OCI-LY7 (cell line): Measurements from ENCODE around the gene MTCP1. TPM values are rescaled to one million over a fixed set of nuclear protein-coding genes. Genes with fewer than 3 reads are reported as not detected.
A peak's percentile ranks its signal among the peaks of the same experiment; 100 is the strongest.

Experiments used
- BruUV-seq: library from RNA; stranded (reverse); fragments of 400-500 nt; replicated peaks from 2 replicates; lab custom pipeline; 2021; lab: Mats Ljungman, UMichigan
- CTCF ChIA-PET: fragments of 300-600 bp; sonication (Branson Sonifier 250); formaldehyde crosslinking; loops from one replicate; lab custom pipeline; 2022; ENCODE audit warnings: antibody characterized with exemption; ENCODE audit not compliant: unreplicated experiment; lab: Charles Lee
- POLR2A ChIA-PET: fragments of 300-600 bp; sonication (Branson Sonifier 250); formaldehyde crosslinking; loops from one replicate; lab custom pipeline; 2022; ENCODE audit warnings: antibody characterized with exemption; lab: Charles Lee
- DNase-seq: peaks from one replicate; pipeline ENCODE4 v3.0.0-alpha.2; 2015; ENCODE audit warnings: low spot score
- H2AFZ ChIP-seq: fragments of 200-600 bp; sonication (generic), shearing (Covaris generic); 2 replicates; pipeline ENCODE4 v1.6.1; 2014; ENCODE audit warnings: mild to moderate bottlenecking, antibody characterized with exemption, low read length, moderate library complexity
- H3K27ac ChIP-seq: fragments of 200-600 bp; sonication (generic); 2 replicates; pipeline ENCODE4 v1.5.1; 2014; ENCODE audit warnings: mixed run types, low read depth, mild to moderate bottlenecking, moderate library complexity, low read length, inconsistent platforms; ENCODE audit not compliant: poor library complexity, severe bottlenecking
- H3K36me3 ChIP-seq: fragments of 200-600 bp; sonication (generic); 2 replicates; pipeline ENCODE4 v1.6.1; 2014; ENCODE audit warnings: mild to moderate bottlenecking, antibody characterized with exemption, low read length, moderate library complexity, mixed read lengths; ENCODE audit not compliant: insufficient read depth
- H3K4me1 ChIP-seq: fragments of 200-600 bp; sonication (generic); 2 replicates; pipeline ENCODE4 v1.5.1; 2014; ENCODE audit warnings: mild to moderate bottlenecking, low read length; ENCODE audit not compliant: insufficient read depth, poor library complexity, severe bottlenecking
- H3K4me2 ChIP-seq: fragments of 200-600 bp; sonication (generic); 2 replicates; pipeline ENCODE4 v1.6.1; 2014; ENCODE audit warnings: mild to moderate bottlenecking, low read length
- H3K4me3 ChIP-seq: fragments of 200-600 bp; sonication (generic); 2 replicates; pipeline ENCODE4 v1.5.1; 2014; ENCODE audit warnings: mild to moderate bottlenecking, low read depth, low read length; ENCODE audit not compliant: poor library complexity, severe bottlenecking
- H3K79me2 ChIP-seq: fragments of 200-600 bp; sonication (generic); 2 replicates; pipeline ENCODE4 v1.6.1; 2016; ENCODE audit warnings: low read depth, mild to moderate bottlenecking, low read length, moderate library complexity, mixed read lengths; ENCODE audit not compliant: insufficient read depth
- H3K9me2 ChIP-seq: fragments of 200-600 bp; sonication (generic); 2 replicates; pipeline ENCODE4 v1.6.1; 2016; ENCODE audit warnings: mild to moderate bottlenecking, low read length, mixed read lengths; ENCODE audit not compliant: insufficient read depth
- H3K9me3 ChIP-seq: fragments of 200-600 bp; sonication (generic); 2 replicates; pipeline ENCODE4 v1.6.1; 2014; ENCODE audit warnings: mild to moderate bottlenecking, mixed run types, low read length, mixed read lengths
- H4K20me1 ChIP-seq: fragments of 200-600 bp; sonication (generic); 2 replicates; pipeline ENCODE4 v1.6.1; 2014; ENCODE audit warnings: mild to moderate bottlenecking, antibody characterized with exemption, low read length, moderate library complexity, mixed read lengths; ENCODE audit not compliant: insufficient read depth
- CTCF ChIP-seq: fragments of 200-600 bp; sonication (generic); conservative IDR thresholded peaks from 2 replicates; pipeline ENCODE4 v1.5.1; 2014; ENCODE audit warnings: mild to moderate bottlenecking, antibody characterized with exemption, low read length, moderate library complexity, mixed read lengths
- EZH2phosphoT487 ChIP-seq: fragments of 200-600 bp; sonication (generic); IDR thresholded peaks from 2 replicates; pipeline ENCODE4 v1.6.1; 2018; ENCODE audit warnings: low read depth, borderline replicate concordance, mild to moderate bottlenecking, mixed run types, antibody characterized with exemption, low read length, moderate library complexity, mixed read lengths
- intact Hi-C: fragments of 100-400 bp; cut with micrococcal nuclease; formaldehyde crosslinking; loops from one replicate; pipeline ENCODE4 v1.10.0; 2022; ENCODE audit not compliant: unreplicated experiment
- total RNA-seq, 2 experiments: library from RNA; depleted of rRNA in 1 of 2; stranded (reverse); fragments of >200 nt in 1 of 2; shearing (Covaris generic) in 1 of 2; gene quantifications; 2 replicates each; pipeline ENCODE4 v1.2.3, GENCODE V29; 2014 to 2022

Gene MTCP1
- total RNA-seq, 2 experiments from 2014 or later = 16.9 to 39.6 TPM

- intact Hi-C loops = no loop called here
- Histone ChIP-seq H2AFZ (no peak overlapping the region), H3K9me2 (no peaks in the 10 kb centered on the region), H3K36me3 (peaks cover 65% of the 10 kb centered on the region), H3K27ac (no peak overlapping the region), H3K4me2 (no peak overlapping the region), H3K9me3 (peaks cover 12% of the 10 kb centered on the region; the same call in 1 of the 2 replicates), H3K79me2 (peaks cover 40% of the 10 kb centered on the region), H4K20me1 (no peaks in the 10 kb centered on the region), H3K4me3 (no peak overlapping the region), H3K4me1 (no peaks in the 10 kb centered on the region)
- no peak for TF ChIP-seq EZH2phosphoT487
- no peak for TF ChIP-seq CTCF
- DNase-seq = no peak
- POLR2A ChIA-PET = interaction anchor here (0.5 to 1.2 kb wide), 2 partner anchors 11 to 89 kb away, joined by 3 read pairs; no protein-coding TSS in a partner anchor
- BruUV-seq = no TSS peak
- CTCF ChIA-PET = no interaction called here
These were observed 35.2 kb downstream of the MTCP1 start for GRCh38 chrX:155035688-155036087.

GRCh38 chrX:155031657-155032056, 39.3 kb downstream of the MTCP1 start:
- H3K9me2 ChIP-seq = no peaks in the 10 kb centered on the region
- BruUV-seq = no TSS peak
- H2AFZ ChIP-seq = no peak overlapping the region
- intact Hi-C loops = no loop called here
- H3K4me3 ChIP-seq = no peak overlapping the region
- peaks cover 9% of the 10 kb centered on the region for H3K4me1 ChIP-seq
- TF ChIP-seq EZH2phosphoT487 = no peak
- TF ChIP-seq CTCF = no peak
- no peak overlapping the region for H3K27ac ChIP-seq
- no peak for DNase-seq
- no peaks in the 10 kb centered on the region for H4K20me1 ChIP-seq
- ChIA-PET POLR2A (interaction anchor here (0.7 kb wide), 3 partner anchors 27 to 1058 kb away, joined by 3 to 6 read pairs (median 3); no protein-coding TSS in a partner anchor), CTCF (no interaction called here)
- H3K4me2 ChIP-seq = no peak overlapping the region
- H3K9me3 ChIP-seq = peaks cover 5% of the 10 kb centered on the region; the same call in 1 of the 2 replicates
- H3K36me3 ChIP-seq = peaks cover 33% of the 10 kb centered on the region
- H3K79me2 ChIP-seq = peaks cover 49% of the 10 kb centered on the region

GRCh38 chrX:155028877-155029291, 42.1 kb downstream of the MTCP1 start:
- H3K9me2 ChIP-seq = no peaks in the 10 kb centered on the region
- no peak for DNase-seq
- BruUV-seq = no TSS peak
- H4K20me1 ChIP-seq = no peaks in the 10 kb centered on the region
- peaks cover 48% of the 10 kb centered on the region for H3K79me2 ChIP-seq
- TF ChIP-seq CTCF = no peak
- TF ChIP-seq EZH2phosphoT487 = no peak
- H3K4me2 ChIP-seq = peak overlapping the region; percentile 80
- H3K27ac ChIP-seq = no peak overlapping the region
- no peak overlapping the region for H2AFZ ChIP-seq
- POLR2A ChIA-PET = interaction anchor here (0.7 kb wide), 1 partner anchor 136 kb away, joined by 6 read pairs; no protein-coding TSS in a partner anchor
- CTCF ChIA-PET = no interaction called here
- H3K9me3 ChIP-seq = no peaks in the 10 kb centered on the region
- H3K36me3 ChIP-seq = peaks cover 5% of the 10 kb centered on the region
- H3K4me3 ChIP-seq = peak overlapping the region; percentile 93
- intact Hi-C loops = loop anchor here (5.0 kb wide), 3 partner anchors 47 to 267 kb away; partner anchors contain the start of genes DKC1 and VBP1
- H3K4me1 ChIP-seq = peaks cover 9% of the 10 kb centered on the region
